HL-60 (cell line): ENCODE results near the gene IQGAP2.

Experiments used
- DNase-seq, 2 experiments: peaks; one replicate each; pipeline ENCODE4 v3.0.0-alpha.2; 2010 to 2020; ENCODE audit warnings: low read depth in 1 of 2, low spot score in 1 of 2
- H3K27ac ChIP-seq: fragments of 250-450 bp; sonication (Bioruptor Pico); replicated peaks from 2 replicates; pipeline ENCODE4 v1.5.1; 2020; ENCODE audit warnings: mild to moderate bottlenecking, moderate library complexity
- H3K27me3 ChIP-seq: fragments of 250-450 bp; sonication (Bioruptor Pico); 2 replicates; pipeline ENCODE4 v1.5.1; 2021; ENCODE audit warnings: mild to moderate bottlenecking, moderate library complexity; ENCODE audit not compliant: insufficient read depth, poor library complexity, severe bottlenecking
- H3K4me3 ChIP-seq: replicated peaks from 2 replicates; pipeline ENCODE4 v1.5.1; 2011; ENCODE audit warnings: mild to moderate bottlenecking, control low read depth, low read length; ENCODE audit not compliant: insufficient read depth
- CTCF ChIP-seq: IDR thresholded peaks from one replicate; pipeline ENCODE4 v1.5.1; 2011; ENCODE audit warnings: low read length, control low read depth, inconsistent platforms; ENCODE audit not compliant: insufficient read depth
- GABPA ChIP-seq: IDR thresholded peaks from 2 replicates; pipeline ENCODE4 v1.6.1; 2012; ENCODE audit warnings: low read depth
- POLR2AphosphoS5 ChIP-seq: IDR thresholded peaks from 2 replicates; pipeline ENCODE4 v1.6.1; 2012; ENCODE audit warnings: low read depth
- REST ChIP-seq: IDR thresholded peaks from 2 replicates; pipeline ENCODE4 v1.6.1; 2012; ENCODE audit warnings: low read depth; ENCODE audit not compliant: insufficient replicate concordance
- SPI1 ChIP-seq: IDR thresholded peaks from 2 replicates; pipeline ENCODE4 v1.6.1; 2012; ENCODE audit warnings: low read depth, mild to moderate bottlenecking, borderline replicate concordance

Gene IQGAP2

GRCh38 chr5:76476474-76477038 is 73.5 kb downstream of the IQGAP2 start:
- TF ChIP-seq POLR2AphosphoS5 = no peak
- no peak for TF ChIP-seq REST
- no peak for DNase-seq
- Histone ChIP-seq H3K27me3 (no peaks in the 10 kb centered on the region), H3K4me3 (no peak overlapping the region), H3K27ac (no peak overlapping the region)

- H3K27ac ChIP-seq = no peak overlapping the region
- TF ChIP-seq GABPA (no peak), CTCF (no peak), SPI1 (no peak), POLR2AphosphoS5 (no peak), REST (no peak)
- no peaks in the 10 kb centered on the region for H3K27me3 ChIP-seq
- H3K4me3 ChIP-seq = no peak overlapping the region
- DNase-seq = no peak
Measured at GRCh38 chr5:76477061-76477460, 74.0 kb downstream of the IQGAP2 start.

- TF ChIP-seq REST (no peak), SPI1 (no peak), POLR2AphosphoS5 (no peak), GABPA (no peak), CTCF (no peak)
- H3K27me3 ChIP-seq = no peaks in the 10 kb centered on the region
- no peak for DNase-seq
- H3K27ac ChIP-seq = no peak overlapping the region
- H3K4me3 ChIP-seq = no peak overlapping the region
Measured at GRCh38 chr5:76477571-76477970, 74.5 kb downstream of the IQGAP2 start.

GRCh38 chr5:76479281-76479680 is 76.2 kb downstream of the IQGAP2 start:
- Histone ChIP-seq H3K27ac (no peak overlapping the region), H3K27me3 (no peaks in the 10 kb centered on the region), H3K4me3 (no peak overlapping the region)
- TF ChIP-seq SPI1 (no peak), GABPA (no peak), REST (no peak), CTCF (no peak), POLR2AphosphoS5 (no peak)
- no peak for DNase-seq
